GM12878 (cell line): Measurements from ENCODE around the gene TMPRSS13. TPM values are rescaled to one million over a fixed set of nuclear protein-coding genes. Genes with fewer than 3 reads are reported as not detected.
"Not testable (repeated sequence)": the region's sequence is repeated elsewhere in the genome, so short reads cannot be mapped to it uniquely, and the experiment has no call there.

Experiments used
- ATAC-seq: fragments of 200-7000 bp; cut with Tn5 transposase; 3 replicates; pipeline ENCODE4 v1.9.1; 2020; ENCODE audit warnings: mild to moderate bottlenecking, moderate library complexity
- BruUV-seq: library from RNA; stranded (reverse); fragments of 400-500 nt; replicated peaks from 2 replicates; lab custom pipeline; 2021; lab: Mats Ljungman, UMichigan
- CTCF ChIA-PET: fragments of 300-600 bp; sonication (Branson Sonifier 250); formaldehyde crosslinking; extraction: SDS; loops from one replicate; lab custom pipeline; 2021; ENCODE audit warnings: inconsistent platforms; lab: Yijun Ruan, JAX
- POLR2A ChIA-PET: fragments of 350-600 bp; formaldehyde crosslinking; extraction: SDS; loops from one replicate; lab custom pipeline; 2021; ENCODE audit warnings: inconsistent platforms; lab: Charles Lee
- RAD21 ChIA-PET: fragments of 300-600 bp; sonication (Branson Sonifier 250); formaldehyde crosslinking; loops from one replicate; lab custom pipeline; 2023; ENCODE audit warnings: antibody characterized with exemption; ENCODE audit not compliant: unreplicated experiment; lab: Charles Lee
- SMC1A ChIA-PET: fragments of 300-600 bp; sonication (Branson Sonifier 250); formaldehyde crosslinking; loops from one replicate; lab custom pipeline; 2023; ENCODE audit not compliant: unreplicated experiment, uncharacterized antibody; lab: Charles Lee
- DNase-seq: peaks from one replicate; pipeline ENCODE4 v3.0.0-alpha.2; 2011; ENCODE audit warnings: low read depth, low spot score
- FAIRE-seq: peaks from 3 replicates; lab custom pipeline; 2011; peaks lifted over from hg19 to GRCh38; lab: Jason Lieb, UNC
- H2AFZ ChIP-seq: 2 replicates; pipeline ENCODE4 v1.6.0; 2011; ENCODE audit warnings: low read depth, low read length, control low read depth; ENCODE audit not compliant: control insufficient read depth
- H3K27ac ChIP-seq: 2 replicates; pipeline ENCODE4 v1.5.1; 2011; ENCODE audit warnings: control low read depth; ENCODE audit not compliant: control insufficient read depth, insufficient read depth
- H3K27me3 ChIP-seq, 2 experiments: replicated peaks in 1 of 2; 2 replicates each; pipeline versions ENCODE4 v1.6.0 to v1.6.1; 2011; ENCODE audit warnings: low read length in 1 of 2; ENCODE audit not compliant: control insufficient read depth in 2 of 2, insufficient read depth in 2 of 2
- H3K36me3 ChIP-seq, 2 experiments: 2 replicates each; pipeline ENCODE4 v1.5.1; 2011; ENCODE audit warnings: low read length in 1 of 2; ENCODE audit not compliant: control insufficient read depth in 2 of 2, insufficient read depth in 2 of 2
- H3K4me1 ChIP-seq: 2 replicates; pipeline ENCODE4 v1.6.1; 2011; ENCODE audit warnings: mild to moderate bottlenecking, low read length, moderate library complexity, mixed read lengths; ENCODE audit not compliant: control insufficient read depth, insufficient read depth
- H3K4me2 ChIP-seq: 2 replicates; pipeline ENCODE4 v1.6.0; 2011; ENCODE audit warnings: control low read depth; ENCODE audit not compliant: control insufficient read depth, insufficient read depth
- H3K4me3 ChIP-seq: fragments of 200-600 bp; sonication (generic); 2 replicates; pipeline ENCODE4 v1.5.1; 2016
- H3K79me2 ChIP-seq: 2 replicates; pipeline ENCODE4 v1.6.0; 2011; ENCODE audit warnings: low read length; ENCODE audit not compliant: control insufficient read depth, insufficient read depth
- H3K9ac ChIP-seq: 2 replicates; pipeline ENCODE4 v1.8.0; 2011; ENCODE audit warnings: low read length, control low read depth, mixed read lengths; ENCODE audit not compliant: control insufficient read depth, insufficient read depth
- H3K9me3 ChIP-seq: replicated peaks from 3 replicates; pipeline ENCODE4 v1.5.1; 2011; ENCODE audit warnings: mild to moderate bottlenecking, low read length; ENCODE audit not compliant: control insufficient read depth, insufficient read depth
- H4K20me1 ChIP-seq: 2 replicates; pipeline ENCODE4 v1.6.0; 2011; ENCODE audit not compliant: control insufficient read depth, insufficient read depth
- MTA2 ChIP-seq: fragments of 450-650 bp; IDR thresholded peaks from 2 replicates; pipeline ENCODE4 v1.6.1; 2016; ENCODE audit warnings: low read depth, mild to moderate bottlenecking, moderate library complexity
- WGBS: methylation state at CpG from one replicate; pipeline ENCODE4 v1.1.6; 2016; ENCODE audit warnings: low lambda C conversion rate; ENCODE audit not compliant: insufficient replicate concordance, insufficient coverage; ENCODE audit errors: missing lambda C conversion rate; 5-methylcytosine and 5-hydroxymethylcytosine counted together
- in situ Hi-C: fragments of 300-500 bp; cut with MboI; formaldehyde crosslinking; loops from 9 replicates; pipeline ENCODE4 v1.14.3; 2018; ENCODE audit warnings: mixed read lengths
- intact Hi-C: fragments of 100-400 bp; cut with micrococcal nuclease; formaldehyde crosslinking; loops from one replicate; pipeline ENCODE4 v1.14.2; 2022; ENCODE audit not compliant: unreplicated experiment
- polyA plus RNA-seq, 11 experiments: library from polyadenylated mRNA; depleted of rRNA in 4 of 11; unstranded in 6 of 11; stranded (reverse) in 5 of 11; fragments of >200 nt; fragmentation: Nextera tagmentation in 4 of 11; fragmentation: Illumina TruSeq in 1 of 11; extraction: Ambion mirVana in 4 of 11; extraction: Trizol in 1 of 11; gene quantifications; 1 replicate in 1 of 11; 2 replicates in 10 of 11; pipeline versions ENCODE4 v1.2.1 to v1.2.3, GENCODE V29; 2011 to 2016; ENCODE audit warnings: inconsistent platforms in 2 of 11, missing spikeins in 2 of 11, low read depth in 1 of 11
- total RNA-seq, 4 experiments: library from RNA; depleted of rRNA in 3 of 4; stranded (reverse); fragments of >200 nt in 3 of 4; fragmentation: Illumina TruSeq in 1 of 4; extraction: Trizol in 1 of 4; gene quantifications; 2 replicates each; pipeline versions ENCODE4 v1.2.1 to v1.2.3, GENCODE V29; 2013 to 2021
- TF ChIP-seq, protein P1 (sequence below): IDR thresholded peaks from 2 replicates; pipeline ENCODE4 v1.6.1; 2012; ENCODE audit warnings: improper control_type of control experiment, low read depth, low read length; ENCODE audit not compliant: insufficient replicate concordance
- TF ChIP-seq, protein P2 (sequence below): fragments of 450-650 bp; IDR thresholded peaks from 2 replicates; pipeline ENCODE4 v1.6.1; 2018; ENCODE audit warnings: borderline replicate concordance, mild to moderate bottlenecking; ENCODE audit not compliant: partially characterized antibody

Gene TMPRSS13
- total and polyA plus RNA-seq, 10 of the 15 experiments (the other 5 are each of a cell fraction or from before 2014, with no cell fraction given): 0.05 to 0.50 (median 0.26) TPM; not detected in 2

GRCh38 chr11:117977612-117978264, 48.5 kb upstream of the TMPRSS13 start:
- in situ Hi-C loops, H2AFZ ChIP-seq, H3K36me3 ChIP-seq, H3K9ac ChIP-seq, DNase-seq, H3K79me2 ChIP-seq, H3K27ac ChIP-seq, ATAC-seq, H3K9me3 ChIP-seq, H3K4me3 ChIP-seq, H3K4me2 ChIP-seq, BruUV-seq, FAIRE-seq, H4K20me1 ChIP-seq, H3K27me3 ChIP-seq, intact Hi-C loops: not testable (repeated sequence)
- CTCF ChIA-PET: interaction anchor here (0.6 to 3.5 kb wide), 4 partner anchors 9 to 132 kb away, joined by 3 to 15 read pairs (median 8); partner anchors contain the start of gene IL10RA
- POLR2A ChIA-PET: interaction anchor here (5.1 kb wide), 1 partner anchor 10 kb away, joined by 35 read pairs; the partner anchor contains the start of gene IL10RA
- H3K4me1 ChIP-seq: peaks cover 15% of the 10 kb centered on the region
- WGBS: 98% methylated on average over 23 of the region's 23 CpGs
- SMC1A ChIA-PET: interaction anchor here (0.8 to 4.2 kb wide), 5 partner anchors 11 to 68 kb away, joined by 3 to 49 read pairs (median 3); no protein-coding TSS in a partner anchor
- RAD21 ChIA-PET: interaction anchor here (1.0 to 3.0 kb wide), 2 partner anchors 24 to 31 kb away, joined by 3 to 23 read pairs; no protein-coding TSS in a partner anchor

DNA sequence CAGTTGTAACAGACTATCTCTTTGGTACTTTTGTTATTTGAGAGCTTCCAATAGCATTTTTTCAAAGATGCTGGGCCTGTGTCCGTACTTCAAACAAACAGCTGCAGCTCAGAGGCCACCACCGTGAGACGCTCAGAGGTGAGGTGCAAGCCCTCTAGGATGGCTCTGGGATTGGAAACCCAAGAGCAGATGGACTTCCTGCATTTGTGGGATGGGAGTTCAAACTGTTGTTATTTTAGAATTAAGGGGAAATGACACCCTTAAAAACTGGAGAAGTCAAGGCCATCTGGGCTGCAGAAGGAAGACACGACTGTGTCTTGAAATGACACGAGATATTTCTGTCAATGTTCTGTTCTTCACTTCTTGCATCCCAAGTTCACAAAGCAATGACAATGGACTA, 47.8 kb upstream of the TMPRSS13 start:
- Histone ChIP-seq H3K9me3 (no peaks in the 10 kb centered on the region), H3K4me3 (no peak overlapping the region), H3K27me3 (no peaks in the 10 kb centered on the region), H3K9ac (no peak overlapping the region), H4K20me1 (no peaks in the 10 kb centered on the region), H3K79me2 (no peaks in the 10 kb centered on the region), H2AFZ (no peak overlapping the region), H3K27ac (no peak overlapping the region), H3K36me3 (no peaks in the 10 kb centered on the region), H3K4me2 (no peak overlapping the region), H3K4me1 (peaks cover 15% of the 10 kb centered on the region)
- 89% methylated on average over 5 of the region's 5 CpGs for WGBS
- DNase-seq (no peak), ATAC-seq (no peak), FAIRE-seq (no peak)
- ChIA-PET POLR2A (interaction anchor here (1.0 to 5.1 kb wide), 2 partner anchors 10 to 13 kb away, joined by 6 to 35 read pairs; partner anchors contain the start of gene IL10RA), CTCF (interaction anchor here (1.5 to 3.5 kb wide), 2 partner anchors 10 to 131 kb away, joined by 3 to 13 read pairs; partner anchors contain the start of gene IL10RA), SMC1A (interaction anchor here (0.6 to 4.2 kb wide), 6 partner anchors 11 to 166 kb away, joined by 3 to 49 read pairs (median 3); no protein-coding TSS in a partner anchor), RAD21 (no interaction called here)
- in situ Hi-C loops (no loop called here), intact Hi-C loops (no loop called here)
- BruUV-seq: no TSS peak
- TF ChIP-seq, protein P1, sequence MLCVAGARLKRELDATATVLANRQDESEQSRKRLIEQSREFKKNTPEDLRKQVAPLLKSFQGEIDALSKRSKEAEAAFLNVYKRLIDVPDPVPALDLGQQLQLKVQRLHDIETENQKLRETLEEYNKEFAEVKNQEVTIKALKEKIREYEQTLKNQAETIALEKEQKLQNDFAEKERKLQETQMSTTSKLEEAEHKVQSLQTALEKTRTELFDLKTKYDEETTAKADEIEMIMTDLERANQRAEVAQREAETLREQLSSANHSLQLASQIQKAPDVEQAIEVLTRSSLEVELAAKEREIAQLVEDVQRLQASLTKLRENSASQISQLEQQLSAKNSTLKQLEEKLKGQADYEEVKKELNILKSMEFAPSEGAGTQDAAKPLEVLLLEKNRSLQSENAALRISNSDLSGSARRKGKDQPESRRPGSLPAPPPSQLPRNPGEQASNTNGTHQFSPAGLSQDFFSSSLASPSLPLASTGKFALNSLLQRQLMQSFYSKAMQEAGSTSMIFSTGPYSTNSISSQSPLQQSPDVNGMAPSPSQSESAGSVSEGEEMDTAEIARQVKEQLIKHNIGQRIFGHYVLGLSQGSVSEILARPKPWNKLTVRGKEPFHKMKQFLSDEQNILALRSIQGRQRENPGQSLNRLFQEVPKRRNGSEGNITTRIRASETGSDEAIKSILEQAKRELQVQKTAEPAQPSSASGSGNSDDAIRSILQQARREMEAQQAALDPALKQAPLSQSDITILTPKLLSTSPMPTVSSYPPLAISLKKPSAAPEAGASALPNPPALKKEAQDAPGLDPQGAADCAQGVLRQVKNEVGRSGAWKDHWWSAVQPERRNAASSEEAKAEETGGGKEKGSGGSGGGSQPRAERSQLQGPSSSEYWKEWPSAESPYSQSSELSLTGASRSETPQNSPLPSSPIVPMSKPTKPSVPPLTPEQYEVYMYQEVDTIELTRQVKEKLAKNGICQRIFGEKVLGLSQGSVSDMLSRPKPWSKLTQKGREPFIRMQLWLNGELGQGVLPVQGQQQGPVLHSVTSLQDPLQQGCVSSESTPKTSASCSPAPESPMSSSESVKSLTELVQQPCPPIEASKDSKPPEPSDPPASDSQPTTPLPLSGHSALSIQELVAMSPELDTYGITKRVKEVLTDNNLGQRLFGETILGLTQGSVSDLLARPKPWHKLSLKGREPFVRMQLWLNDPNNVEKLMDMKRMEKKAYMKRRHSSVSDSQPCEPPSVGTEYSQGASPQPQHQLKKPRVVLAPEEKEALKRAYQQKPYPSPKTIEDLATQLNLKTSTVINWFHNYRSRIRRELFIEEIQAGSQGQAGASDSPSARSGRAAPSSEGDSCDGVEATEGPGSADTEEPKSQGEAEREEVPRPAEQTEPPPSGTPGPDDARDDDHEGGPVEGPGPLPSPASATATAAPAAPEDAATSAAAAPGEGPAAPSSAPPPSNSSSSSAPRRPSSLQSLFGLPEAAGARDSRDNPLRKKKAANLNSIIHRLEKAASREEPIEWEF: no peak
- TF ChIP-seq, protein P2, sequence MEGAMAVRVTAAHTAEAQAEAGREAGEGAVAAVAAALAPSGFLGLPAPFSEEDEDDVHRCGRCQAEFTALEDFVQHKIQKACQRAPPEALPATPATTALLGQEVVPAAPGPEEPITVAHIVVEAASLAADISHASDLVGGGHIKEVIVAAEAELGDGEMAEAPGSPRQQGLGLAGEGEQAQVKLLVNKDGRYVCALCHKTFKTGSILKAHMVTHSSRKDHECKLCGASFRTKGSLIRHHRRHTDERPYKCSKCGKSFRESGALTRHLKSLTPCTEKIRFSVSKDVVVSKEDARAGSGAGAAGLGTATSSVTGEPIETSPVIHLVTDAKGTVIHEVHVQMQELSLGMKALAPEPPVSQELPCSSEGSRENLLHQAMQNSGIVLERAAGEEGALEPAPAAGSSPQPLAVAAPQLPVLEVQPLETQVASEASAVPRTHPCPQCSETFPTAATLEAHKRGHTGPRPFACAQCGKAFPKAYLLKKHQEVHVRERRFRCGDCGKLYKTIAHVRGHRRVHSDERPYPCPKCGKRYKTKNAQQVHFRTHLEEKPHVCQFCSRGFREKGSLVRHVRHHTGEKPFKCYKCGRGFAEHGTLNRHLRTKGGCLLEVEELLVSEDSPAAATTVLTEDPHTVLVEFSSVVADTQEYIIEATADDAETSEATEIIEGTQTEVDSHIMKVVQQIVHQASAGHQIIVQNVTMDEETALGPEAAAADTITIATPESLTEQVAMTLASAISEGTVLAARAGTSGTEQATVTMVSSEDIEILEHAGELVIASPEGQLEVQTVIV: no peak
- TF ChIP-seq MTA2: no peak
